Ovary (tissue), 10 donors: Measurements from ENCODE around the gene CTNNA1. TPM values are rescaled to one million over a fixed set of nuclear protein-coding genes. Genes with fewer than 3 reads are reported as not detected.
"Not testable (repeated sequence)": the region's sequence is repeated elsewhere in the genome, so short reads cannot be mapped to it uniquely, and the experiment has no call there.

Source experiments
- DNase-seq, 5 donors: peaks; one replicate each; pipeline ENCODE4 v3.0.0-alpha.2; 2019 to 2020
- H3K27ac ChIP-seq, 2 donors: fragments of 200-600 bp; one replicate each; pipeline versions ENCODE4 v1.5.1 to v1.8.0; 2019 to 2022
- H3K27me3 ChIP-seq: fragments of 200-600 bp; one replicate; pipeline ENCODE4 v1.8.0; 2022
- H3K36me3 ChIP-seq: fragments of 200-600 bp; sonication (generic); one replicate; pipeline ENCODE4 v1.5.1; 2019
- H3K4me1 ChIP-seq: one replicate; pipeline ENCODE4 v1.8.1; 2013; ENCODE audit warnings: mild to moderate bottlenecking, moderate library complexity; ENCODE audit not compliant: insufficient read depth
- H3K4me3 ChIP-seq: fragments of 200-600 bp; sonication (generic); one replicate; pipeline ENCODE4 v1.5.1; 2017
- H3K9me3 ChIP-seq, 2 donors: fragments of 200-600 bp in 1 of 2; sonication (generic) in 1 of 2; one replicate each; pipeline versions ENCODE4 v1.5.1 to v1.8.1; 2013 to 2019; ENCODE audit warnings: mild to moderate bottlenecking in 1 of 2, moderate library complexity in 1 of 2
- CTCF ChIP-seq, 3 donors: fragments of 450-650 bp in 2 of 3; fragments of 200-600 bp in 1 of 3; IDR thresholded peaks; one replicate each; pipeline versions ENCODE4 v1.5.1 to v1.8.0; 2016 to 2022; ENCODE audit warnings: antibody characterized with exemption in 3 of 3, mild to moderate bottlenecking in 1 of 3
- EP300 ChIP-seq: sonication (generic); formaldehyde crosslinking; IDR thresholded peaks from one replicate; pipeline ENCODE4 v1.6.1; 2017; ENCODE audit warnings: antibody characterized with exemption
- POLR2A ChIP-seq: fragments of 450-650 bp; IDR thresholded peaks from one replicate; pipeline ENCODE4 v1.6.1; 2017; ENCODE audit warnings: antibody characterized with exemption, mild to moderate bottlenecking, moderate library complexity
- WGBS, 3 donors: extraction: QIAGEN DNeasy Blood & Tissue Kit in 1 of 3; methylation state at CpG; one replicate each; pipeline versions ENCODE4 v1.1.5 to v1.1.7; 2013 to 2017; 5-methylcytosine and 5-hydroxymethylcytosine counted together
- intact Hi-C, 4 donors: fragments of 100-400 bp; cut with DNase I; formaldehyde crosslinking; loops; one replicate each; pipeline versions ENCODE4 v1.11.0 to v1.15.1; 2022 to 2023
- long read RNA-seq, 3 donors: library from polyadenylated mRNA in 2 of 3; unstranded in 2 of 3; transcript quantifications; one replicate each; pipeline ENCODE4 v2.0.0 and lab custom pipeline, GENCODE V29; 2021 to 2026
- polyA plus RNA-seq, 2 donors: library from polyadenylated mRNA; stranded (reverse); fragments of 200-250 nt in 1 of 2; fragments of 350-450 nt in 1 of 2; fragmentation: Illumina TruSeq in 1 of 2; extraction: RNeasy Lipid Tissue Mini Kit (QIAGEN cat#74804) in 1 of 2; gene quantifications; one replicate each; pipeline ENCODE4 v1.2.3, GENCODE V29; 2013 to 2014
- total RNA-seq, 7 donors: library from RNA; depleted of rRNA in 2 of 7; stranded (reverse); fragments of >200 nt in 2 of 7; fragmentation: NEBNext Ultra II Directional in 3 of 7; extraction: Animal tissue kit (Norgen Biotek cat#: 25700) in 3 of 7; gene quantifications; one replicate each; pipeline versions ENCODE4 v1.1.0 to v1.2.4, GENCODE V29; 2016 to 2023
- donor health status: DM: no; HTN: no; CAD: no; lungs with moderate emphysema.
- donor health status: DM: no; HTN: no; CAD: no.
- donor health status: Bipolar disorder and iron deficiency.
- donor health status: DM: yes; HTN: yes; CAD: no.
- donor health status: DM: no; HTN: no; CAD: no.
- donor health status: DM: yes; HTN: yes; CAD: no.

CTNNA1 gene
- 100 to 1,000 TPM; 125 to 278 (median 230) TPM for total RNA-seq
- 100 to 1,000 TPM; 127 to 306 TPM for polyA plus RNA-seq
- long read RNA-seq, donor 1, transcript CTNNA1-201 (18 exons, 3,756 nt), result major isoform, 282 of 471 reads
- long read RNA-seq, donor 1, partial matches to known transcripts, result 146 of 471 reads
- long read RNA-seq, donor 1, other reads (novel, unspliced or antisense), result 37 of 471 reads
- long read RNA-seq, donor 2, transcript CTNNA1-236 (2 exons, 2,044 nt), result minor isoform, 6 of 69 reads
- long read RNA-seq, donor 2, transcript CTNNA1-201 (18 exons, 3,756 nt), result major isoform, 21 of 69 reads
- long read RNA-seq, donor 2, partial matches to known transcripts, result 41 of 69 reads
- long read RNA-seq, donor 2, other reads (novel, unspliced or antisense), result 0 of 69 reads
- long read RNA-seq, donor 3, transcript CTNNA1-201 (18 exons, 3,756 nt), result major isoform, 276 of 346 reads
- long read RNA-seq, donor 3, partial matches to known transcripts, result 44 of 346 reads
- long read RNA-seq, donor 3, other reads (novel, unspliced or antisense), result 23 of 346 reads

DNA sequence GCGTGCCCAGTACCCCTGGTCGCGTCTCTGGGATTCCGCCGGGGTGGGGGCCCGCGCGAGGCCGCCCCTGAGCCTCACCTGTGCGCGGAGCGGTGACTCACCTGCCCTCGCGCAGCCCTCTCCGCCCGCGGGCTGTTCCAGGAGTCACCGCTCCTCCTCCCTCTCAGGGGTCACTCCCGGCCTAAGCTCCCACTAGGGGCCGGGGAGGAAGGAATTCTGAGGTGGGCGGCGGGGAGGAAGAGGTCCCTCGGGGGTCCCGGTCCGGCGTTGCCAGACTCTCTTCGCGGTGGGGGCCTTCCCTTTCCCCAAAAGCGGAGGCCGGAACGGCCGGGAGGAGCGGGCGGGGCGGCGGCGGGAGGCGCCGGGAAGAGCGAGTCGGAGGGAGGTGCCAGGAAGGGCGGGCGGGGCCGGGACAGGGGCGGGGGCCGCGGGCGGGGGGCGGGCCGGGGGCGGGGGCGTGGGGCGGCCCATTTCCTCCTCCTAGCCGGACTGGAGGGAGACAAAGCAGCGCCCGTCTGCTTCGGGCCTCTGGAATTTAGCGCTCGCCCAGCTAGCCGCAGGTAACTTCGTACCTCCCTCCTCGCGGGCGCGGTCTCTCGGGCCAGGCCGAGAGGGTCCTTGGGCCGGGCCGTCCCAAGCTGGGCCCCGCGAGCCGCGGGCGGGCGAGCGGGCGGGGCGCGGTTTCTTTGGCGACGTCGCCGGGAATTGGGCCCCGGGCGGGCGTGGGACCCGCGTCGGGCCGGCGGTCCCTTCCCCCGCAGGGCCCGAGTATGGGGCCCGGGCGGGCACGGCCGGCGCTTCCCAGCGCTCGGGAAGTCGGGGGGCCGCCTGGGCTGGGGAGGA lies at the start of gene CTNNA1:
Gene CTNNA1 (plus strand): TSS at position 475 of the 843 bp plus-strand sequence. CDS start 28,500 bp downstream, outside the sequence.
- H3K4me3 ChIP-seq, result peak within 1 kb of the TSS; percentile 94
- TF ChIP-seq CTCF (IDR thresholded peaks at IDR 0.05) (peak in 1 of 3 donors; percentile 54), EP300 (no peak), POLR2A (peak; percentile 64)
- DNase-seq, result peak; percentile 82 to 88 (median 86)
- H3K4me1 ChIP-seq, result peaks cover 12% of the 10 kb centered on the region
- intact Hi-C loops, result loop anchor here in 2 of 4 donors (5.0 to 10.0 kb wide), 2 partner anchors 176 to 178 kb away; partner anchors contain the start of gene HSPA9 (in 2 of the 2)
- H3K27ac ChIP-seq, result peak within 1 kb of the TSS; percentile 97
- no peaks in the 10 kb centered on the region for H3K9me3 ChIP-seq
- H3K27me3 ChIP-seq, result no peaks in the 10 kb centered on the region
- WGBS, 3 donors, result 0 to 1% (median 1%) methylated on average over 49 to 91 of the region's 102 CpGs
- H3K36me3 ChIP-seq, result no peaks in the 10 kb centered on the region

DNA sequence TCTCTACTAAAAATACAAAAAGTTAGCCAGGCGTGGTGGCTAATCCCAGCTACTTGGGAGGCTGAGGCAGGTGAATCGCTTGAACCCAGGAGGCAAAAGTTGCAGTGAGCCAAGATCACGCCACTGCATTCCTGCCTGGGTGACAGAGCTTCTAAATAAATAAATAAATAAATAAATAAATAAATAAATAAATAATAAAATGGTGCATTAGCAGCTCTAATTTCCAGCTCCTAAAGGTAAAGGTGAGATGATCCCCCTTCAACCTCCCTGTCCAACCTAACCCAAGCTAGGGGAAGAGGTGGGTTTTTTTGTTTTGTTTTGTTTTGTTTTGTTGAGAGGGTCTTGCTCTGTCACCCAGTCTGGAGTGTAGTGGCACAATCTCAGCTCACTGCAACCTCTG lies 49.4 kb upstream of the CTNNA1 start:
- H3K9me3 ChIP-seq, H3K36me3 ChIP-seq, intact Hi-C loops, H3K4me1 ChIP-seq, H3K4me3 ChIP-seq, H3K27me3 ChIP-seq, H3K27ac ChIP-seq, DNase-seq: not testable (repeated sequence)
- WGBS, 3 donors, result 97% methylated on average over 3 of the region's 3 CpGs

DNA sequence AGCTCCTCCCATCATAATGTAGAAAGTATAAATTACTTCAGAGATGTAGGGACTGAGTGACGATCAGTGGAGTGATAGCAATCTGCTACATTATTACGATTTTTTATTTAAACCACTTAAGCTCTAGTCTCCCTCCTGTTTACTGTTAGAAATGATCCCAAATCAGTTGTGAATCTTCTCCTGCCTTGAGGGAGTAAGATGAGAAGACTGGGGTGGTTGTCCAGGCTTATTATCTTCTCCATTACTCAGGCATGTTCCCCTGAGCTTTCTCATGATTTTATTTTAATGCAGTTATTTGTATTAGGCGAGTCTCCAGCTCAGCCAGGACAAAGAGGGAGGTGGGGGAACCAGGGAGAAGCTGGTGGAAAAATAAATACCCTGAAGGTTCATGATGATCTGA lies 48.2 kb upstream of the CTNNA1 start:
- no peak for DNase-seq
- Histone ChIP-seq H3K9me3 (no peaks in the 10 kb centered on the region), H3K4me1 (no peaks in the 10 kb centered on the region), H3K4me3 (no peak overlapping the region), H3K27ac (no peak overlapping the region), H3K27me3 (no peaks in the 10 kb centered on the region), H3K36me3 (no peaks in the 10 kb centered on the region)
- TF ChIP-seq EP300 (no peak), POLR2A (no peak), CTCF (IDR thresholded peaks at IDR 0.05) (no peak)
- intact Hi-C loops, result no loop called here
- WGBS, 3 donors, result 50 to 52% (median 51%) methylated on average over 3 of the region's 3 CpGs

DNA sequence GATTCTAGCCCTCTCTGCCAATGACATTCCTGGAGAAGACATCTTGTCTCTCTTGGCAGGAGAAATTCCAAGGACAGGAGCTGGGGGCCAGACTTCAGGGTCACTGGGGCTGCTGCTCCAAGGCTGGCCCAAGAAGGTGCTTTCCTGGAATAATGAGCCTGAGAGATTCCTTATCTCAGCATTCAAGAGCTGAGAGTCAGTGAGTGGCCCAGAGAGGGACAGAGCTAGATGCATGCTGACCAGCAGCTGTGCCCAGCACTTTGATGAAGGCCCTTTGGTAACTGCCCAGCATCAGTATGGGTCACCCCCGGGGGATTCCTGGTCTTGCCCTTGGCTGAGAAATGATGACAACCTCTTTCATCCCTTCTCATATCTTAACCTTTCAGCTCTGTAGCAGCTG lies 47.7 kb upstream of the CTNNA1 start:
- no peaks in the 10 kb centered on the region for H3K27me3 ChIP-seq
- no peak overlapping the region for H3K4me3 ChIP-seq
- no peaks in the 10 kb centered on the region for H3K36me3 ChIP-seq
- H3K27ac ChIP-seq, result no peak overlapping the region
- intact Hi-C loops, result no loop called here
- 54 to 90% (median 58%) methylated on average over 1 of the region's 1 CpG for WGBS, 3 donors
- no peaks in the 10 kb centered on the region for H3K9me3 ChIP-seq
- TF ChIP-seq POLR2A (no peak), EP300 (no peak), CTCF (IDR thresholded peaks at IDR 0.05) (no peak)
- H3K4me1 ChIP-seq, result no peaks in the 10 kb centered on the region
- no peak for DNase-seq
